HG02981 (cell line): ENCODE data around the gene S100A1.
"Not testable (repeated sequence)": the region's sequence is repeated elsewhere in the genome, so short reads cannot be mapped to it uniquely, and the experiment has no call there.

Experiments used
- ATAC-seq: cut with Tn5 transposase; IDR thresholded peaks from one replicate; pipeline ENCODE4 v1.9.1; 2021; ENCODE audit warnings: mild to moderate bottlenecking, moderate library complexity; ENCODE audit not compliant: unreplicated experiment

The S100A1 gene

DNA sequence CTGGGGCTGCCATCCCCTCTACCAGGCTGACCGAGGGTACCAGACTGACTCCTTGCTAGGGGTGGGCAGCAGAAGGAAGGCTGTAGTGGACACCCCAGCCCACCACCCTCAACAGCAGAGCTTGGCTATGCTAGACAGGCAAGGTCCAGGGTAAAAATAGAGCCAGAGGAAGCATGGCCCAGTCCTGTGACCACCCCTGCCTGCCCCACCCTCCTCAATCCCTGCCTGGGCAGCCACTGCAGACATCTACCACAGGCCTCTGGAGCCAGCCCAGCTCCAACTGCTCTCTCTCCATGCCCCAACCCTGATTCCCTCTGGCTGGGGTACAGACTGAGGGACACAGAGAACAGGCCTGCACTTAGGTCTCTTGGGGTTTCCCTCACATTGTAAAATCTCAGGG is 1.7 kb downstream of the S100A1 start:
- no peak for ATAC-seq

- no peak for ATAC-seq
These were observed 2.1 kb downstream of the S100A1 start for GRCh38 chr1:153630384-153630783.

GRCh38 chr1:153631047-153632022 is 3.1 kb downstream of the S100A1 start:
- ATAC-seq: no peak

GRCh38 chr1:153633161-153633753 is 5.0 kb downstream of the S100A1 start:
- no peak for ATAC-seq

DNA sequence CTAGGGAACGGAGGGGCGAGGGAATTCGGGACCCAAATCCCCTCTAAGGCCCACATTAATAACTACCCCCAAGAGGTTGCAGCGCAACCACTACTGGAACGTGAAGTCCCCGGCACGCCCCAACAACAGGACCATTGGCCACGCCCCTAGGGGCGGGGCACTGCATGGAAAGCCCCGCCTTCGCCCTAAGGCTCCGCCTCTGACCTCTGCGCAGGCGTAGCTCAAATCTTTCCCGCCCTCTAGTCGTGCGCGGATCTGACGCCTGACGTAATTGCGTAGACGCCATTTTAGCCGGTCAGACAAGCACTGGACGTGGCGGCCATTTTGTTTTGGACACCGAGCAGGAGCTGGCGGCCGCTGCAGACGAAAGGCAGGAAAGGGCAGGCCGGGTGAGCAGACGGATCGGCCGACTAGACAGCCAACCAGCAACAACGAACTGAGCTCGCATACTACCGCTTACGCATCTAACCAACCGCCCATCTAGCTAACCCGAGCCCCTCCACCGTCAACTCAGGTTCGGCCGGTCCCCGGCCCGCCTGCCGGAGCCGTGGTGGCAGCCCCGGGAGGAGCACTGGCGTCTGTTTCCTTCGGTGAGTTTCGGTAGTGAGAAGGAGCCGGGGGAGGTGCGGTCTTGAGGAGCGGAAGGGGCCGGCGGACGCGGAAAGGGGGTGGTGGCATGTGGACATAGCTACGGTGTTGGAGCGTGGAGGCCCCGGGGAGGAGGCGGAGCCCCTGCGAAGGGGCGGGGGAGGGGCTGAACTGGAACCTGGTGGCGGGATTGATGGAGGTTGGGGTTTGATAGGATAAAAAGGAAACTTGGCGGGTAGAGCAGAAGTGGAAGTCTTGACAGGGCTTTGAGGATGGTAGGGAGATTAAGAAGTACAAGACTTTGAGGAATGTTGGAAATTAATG is 5.8 kb downstream of the S100A1 start, which contains the start of gene CHTOP:
Gene CHTOP (plus strand): TSS at position 313 of the 912 bp plus-strand sequence. CDS start 2,523 bp downstream, outside the sequence.
- peak; percentile 85 for ATAC-seq

GRCh38 chr1:153635872-153636271 is 7.6 kb downstream of the S100A1 start:
- no peak for ATAC-seq

GRCh38 chr1:153636312-153636711 is 8.1 kb downstream of the S100A1 start:
- no peak for ATAC-seq

DNA sequence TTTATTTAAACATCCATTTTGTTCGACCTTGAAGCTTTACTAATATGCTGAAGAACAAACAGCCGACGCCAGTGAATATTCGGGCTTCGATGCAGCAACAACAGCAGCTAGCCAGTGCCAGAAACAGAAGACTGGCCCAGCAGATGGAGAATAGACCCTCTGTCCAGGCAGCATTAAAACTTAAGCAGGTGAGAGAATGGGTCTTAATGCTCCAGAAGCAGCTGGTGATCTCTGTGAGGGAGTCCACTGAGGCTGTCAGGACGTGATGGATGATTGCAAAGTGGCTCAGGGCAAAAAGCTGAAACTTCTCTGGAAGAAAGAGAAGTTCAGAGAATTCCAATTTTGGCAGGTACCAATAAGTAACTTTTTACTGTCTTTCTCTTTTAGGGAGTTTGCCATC is 10.0 kb downstream of the S100A1 start:
- ATAC-seq: no peak

GRCh38 chr1:153639280-153639679 is 11.0 kb downstream of the S100A1 start:
- no peak for ATAC-seq

DNA sequence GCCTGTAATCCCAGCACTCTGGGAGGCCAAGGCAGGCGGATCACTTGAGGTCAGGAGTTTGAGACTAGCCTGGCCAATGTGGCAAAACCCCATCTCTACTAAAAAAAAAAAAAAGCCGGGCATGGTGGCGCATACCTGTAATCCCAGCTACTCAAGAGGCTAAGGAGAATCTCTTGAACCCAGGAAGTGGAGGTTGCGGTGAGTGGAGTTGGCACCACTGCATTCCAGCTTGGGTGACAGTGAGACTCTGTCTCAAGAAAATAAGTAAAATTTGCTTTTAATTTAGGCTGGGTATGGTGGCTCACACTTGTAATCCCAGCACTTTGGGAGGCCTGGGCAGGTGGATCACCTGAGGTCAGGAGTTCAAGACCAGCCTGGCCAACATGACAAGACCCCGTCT is 12.0 kb downstream of the S100A1 start:
- ATAC-seq: not testable (repeated sequence)

DNA sequence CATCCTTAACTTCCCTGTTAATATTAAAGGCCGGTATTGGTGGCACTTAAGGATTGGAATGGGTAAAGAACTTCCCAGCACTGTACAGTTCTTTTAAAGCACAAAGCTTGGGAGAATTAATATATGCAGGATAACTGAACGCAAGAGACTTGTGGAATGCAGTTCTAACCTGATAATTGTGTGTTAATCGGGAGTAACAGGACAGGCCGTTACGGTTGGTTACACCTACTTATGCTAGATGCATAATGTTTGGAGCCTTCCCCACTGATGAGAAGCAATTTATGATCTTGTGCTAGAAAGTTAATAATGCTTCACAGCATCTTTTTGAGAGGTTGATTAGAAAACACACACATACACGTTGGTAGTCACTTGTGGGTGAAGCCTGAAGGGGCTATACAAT is 12.6 kb downstream of the S100A1 start:
- ATAC-seq: no peak

DNA sequence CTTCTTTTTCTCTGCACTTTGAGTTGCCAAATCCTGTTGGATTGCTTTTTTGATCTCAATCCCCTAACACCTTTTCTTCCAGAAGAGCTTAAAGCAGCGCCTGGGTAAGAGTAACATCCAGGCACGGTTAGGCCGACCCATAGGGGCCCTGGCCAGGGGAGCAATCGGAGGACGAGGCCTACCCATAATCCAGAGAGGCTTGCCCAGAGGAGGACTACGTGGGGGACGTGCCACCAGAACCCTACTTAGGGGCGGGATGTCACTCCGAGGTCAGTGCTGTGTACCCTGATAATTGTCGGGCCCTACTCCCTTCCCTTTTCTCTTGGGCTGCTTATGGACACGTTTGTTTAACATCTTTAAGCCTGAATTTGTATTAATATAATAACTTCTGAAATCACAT is 13.9 kb downstream of the S100A1 start:
- no peak for ATAC-seq

DNA sequence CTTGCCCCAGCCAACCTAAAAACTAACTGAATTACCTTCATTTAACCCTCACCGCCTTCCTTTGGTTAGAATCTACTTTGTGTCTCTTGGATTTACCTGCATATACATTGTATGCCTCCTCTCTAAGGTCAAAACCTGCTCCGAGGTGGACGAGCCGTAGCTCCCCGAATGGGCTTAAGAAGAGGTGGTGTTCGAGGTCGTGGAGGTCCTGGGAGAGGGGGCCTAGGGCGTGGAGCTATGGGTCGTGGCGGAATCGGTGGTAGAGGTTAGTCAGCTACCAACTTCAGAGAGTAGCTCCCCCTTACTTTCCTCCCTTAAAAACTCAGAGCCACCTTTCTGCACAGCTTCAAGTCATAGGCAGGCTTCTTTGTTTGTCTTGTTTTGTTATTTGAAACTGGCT is 14.9 kb downstream of the S100A1 start:
- no peak for ATAC-seq

- no peak for ATAC-seq
These were observed 15.6 kb downstream of the S100A1 start for GRCh38 chr1:153643816-153644215.

- no peak for ATAC-seq
These were observed 18.6 kb downstream of the S100A1 start for GRCh38 chr1:153646672-153647345.

- ATAC-seq: no peak
These were observed 19.1 kb downstream of the S100A1 start for GRCh38 chr1:153647346-153647714.

- ATAC-seq: no peak
These were observed 19.9 kb downstream of the S100A1 start for GRCh38 chr1:153648000-153648643.

DNA sequence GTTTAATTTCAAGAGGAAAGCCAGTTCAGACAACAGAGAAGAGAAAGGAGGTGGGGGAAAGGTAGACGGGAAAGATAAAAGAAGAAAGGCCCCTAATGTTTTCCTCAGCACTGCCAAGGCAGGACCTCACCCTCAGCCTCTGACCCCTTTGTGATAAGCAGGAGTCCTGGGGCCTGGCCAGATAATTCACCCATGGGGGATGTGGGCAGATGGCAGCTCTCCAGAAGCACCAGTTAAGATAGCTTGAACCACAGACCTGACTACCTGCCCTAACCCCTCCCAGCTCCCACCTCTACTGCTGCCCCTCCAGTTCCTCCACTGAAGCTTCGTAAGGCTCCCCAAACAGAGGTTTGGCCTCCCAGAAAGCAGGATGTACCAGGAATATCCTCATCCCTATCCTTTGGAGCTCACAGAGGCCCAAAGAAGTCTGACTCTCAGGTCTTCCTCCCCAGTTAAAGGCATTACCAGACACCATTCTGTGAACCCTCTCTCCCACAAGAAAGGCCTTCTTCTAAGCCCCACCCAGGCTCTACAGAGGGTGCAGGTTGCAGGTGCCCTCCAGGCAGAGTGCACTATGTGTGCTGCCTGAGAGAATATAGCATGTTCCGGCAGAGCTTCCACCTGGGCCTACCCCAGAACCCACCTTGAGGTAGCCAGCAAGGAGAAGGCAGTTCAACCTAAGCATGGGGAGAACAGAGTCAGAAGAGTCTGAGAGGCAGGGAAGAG is 21.1 kb downstream of the S100A1 start:
- ATAC-seq: no peak

DNA sequence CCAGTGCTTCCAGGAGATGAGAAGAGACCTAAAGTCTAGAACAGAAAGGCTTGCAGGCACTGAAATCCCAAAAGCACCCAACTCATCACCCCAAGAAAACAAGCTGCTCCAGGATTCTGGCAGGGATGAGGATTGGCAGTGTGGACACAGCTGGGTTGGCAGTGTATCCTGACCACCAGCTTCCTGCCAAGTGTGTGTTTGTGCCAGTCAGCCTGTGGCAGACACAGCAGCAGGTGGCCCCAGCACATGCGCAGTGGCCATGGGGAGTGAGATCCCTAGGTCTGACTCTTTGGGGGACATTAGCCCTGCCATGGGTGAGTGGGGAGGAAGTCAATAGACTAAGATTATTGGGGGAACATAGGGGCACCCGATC is 21.6 kb downstream of the S100A1 start:
- ATAC-seq: no peak
